Breast epithelium (tissue), 4 donors: ENCODE results near the gene ARFGAP1. TPM values are rescaled to one million over a fixed set of nuclear protein-coding genes. Genes with fewer than 3 reads are reported as not detected.

ENCODE experiments used
- DNase-seq, 2 donors: peaks; one replicate each; pipeline ENCODE4 v3.0.0-alpha.2; 2019; ENCODE audit warnings: low spot score in 2 of 2
- H3K27ac ChIP-seq, 2 donors: fragments of 200-600 bp; sonication (generic) in 1 of 2; one replicate each; pipeline ENCODE4 v1.5.1; 2016 to 2019; ENCODE audit warnings: mild to moderate bottlenecking in 1 of 2
- H3K27me3 ChIP-seq, 2 donors: fragments of 200-600 bp; sonication (generic) in 1 of 2; one replicate each; pipeline versions ENCODE4 v1.5.1 to v1.6.0; 2017 to 2019; ENCODE audit warnings: control low read depth in 1 of 2, mild to moderate bottlenecking in 1 of 2
- H3K36me3 ChIP-seq: fragments of 200-600 bp; one replicate; pipeline ENCODE4 v1.5.1; 2019
- H3K4me1 ChIP-seq, 2 donors: fragments of 200-600 bp; sonication (generic); one replicate each; pipeline ENCODE4 v1.5.1; 2016 to 2019; ENCODE audit warnings: control low read depth in 1 of 2
- H3K4me3 ChIP-seq, 3 donors: fragments of 200-600 bp; sonication (generic); 1 replicate in 2 of 3; 2 replicates in 1 of 3; pipeline ENCODE4 v1.5.1; 2016 to 2019; ENCODE audit warnings: mild to moderate bottlenecking in 3 of 3, moderate library complexity in 2 of 3
- H3K9me3 ChIP-seq, 2 donors: fragments of 200-600 bp; sonication (generic) in 1 of 2; one replicate each; pipeline ENCODE4 v1.5.1; 2016 to 2019; ENCODE audit warnings: control low read depth in 1 of 2
- CTCF ChIP-seq, 3 donors: fragments of 450-650 bp; IDR thresholded peaks; one replicate each; pipeline ENCODE4 v1.5.1; 2016 to 2017; ENCODE audit warnings: antibody characterized with exemption in 3 of 3, mild to moderate bottlenecking in 3 of 3, moderate library complexity in 3 of 3
- POLR2A ChIP-seq: fragments of 450-650 bp; IDR thresholded peaks from one replicate; pipeline ENCODE4 v1.6.1; 2016; ENCODE audit warnings: antibody characterized with exemption, mild to moderate bottlenecking, moderate library complexity
- POLR2AphosphoS5 ChIP-seq, 3 donors: sonication (generic); formaldehyde crosslinking; IDR thresholded peaks; one replicate each; pipeline ENCODE4 v1.6.1; 2017; ENCODE audit warnings: antibody characterized with exemption in 3 of 3
- intact Hi-C: fragments of 100-400 bp; cut with DNase I; formaldehyde crosslinking; loops from one replicate; pipeline ENCODE4 v1.15.1; 2023; ENCODE audit warnings: low total_unique reads
- total RNA-seq, 3 donors: library from RNA; depleted of rRNA; stranded (reverse); fragments of >200 nt; gene quantifications; one replicate each; pipeline ENCODE4 v1.1.0, GENCODE V29; 2016

Gene ARFGAP1
- total RNA-seq, 3 donors from 2014 or later = 24.3 to 44.6 (median 38.2) TPM

GRCh38 chr20:63255931-63256704, 16.5 kb upstream of the ARFGAP1 start:
- TF ChIP-seq POLR2AphosphoS5 (IDR thresholded peaks at IDR 0.05) = no peak
- TF ChIP-seq CTCF (IDR thresholded peaks at IDR 0.05) = no peak
- no peak for TF ChIP-seq POLR2A
- Histone ChIP-seq H3K4me3 (no peak overlapping the region), H3K4me1 (peaks cover 4 to 9% of the 10 kb centered on the region in 2 donors), H3K9me3 (no peaks in the 10 kb centered on the region), H3K36me3 (no peaks in the 10 kb centered on the region), H3K27ac (no peak overlapping the region), H3K27me3 (peaks cover 7 to 89% of the 10 kb centered on the region in 2 donors)
- intact Hi-C loops = no loop called here
- no peak for DNase-seq

GRCh38 chr20:63256954-63257353, 15.7 kb upstream of the ARFGAP1 start:
- peaks cover 7 to 83% of the 10 kb centered on the region in 2 donors for H3K27me3 ChIP-seq

GRCh38 chr20:63257629-63258028, 15.0 kb upstream of the ARFGAP1 start:
- H3K9me3 ChIP-seq = no peaks in the 10 kb centered on the region

More at GRCh38 chr20:63256954-63257353, 15.7 kb upstream of the ARFGAP1 start:
- no peak for DNase-seq
- Histone ChIP-seq H3K4me1 (peaks cover 4 to 9% of the 10 kb centered on the region in 2 donors), H3K9me3 (no peaks in the 10 kb centered on the region), H3K27ac (no peak overlapping the region), H3K4me3 (no peak overlapping the region), H3K36me3 (no peaks in the 10 kb centered on the region)
- intact Hi-C loops = no loop called here
- no peak for TF ChIP-seq POLR2A
- no peak for TF ChIP-seq POLR2AphosphoS5 (IDR thresholded peaks at IDR 0.05)
- no peak for TF ChIP-seq CTCF (IDR thresholded peaks at IDR 0.05)

GRCh38 chr20:63258781-63259180, 13.8 kb upstream of the ARFGAP1 start:
- H3K36me3 ChIP-seq = no peaks in the 10 kb centered on the region
- intact Hi-C loops = no loop called here
- no peak overlapping the region for H3K27ac ChIP-seq
- H3K27me3 ChIP-seq = peaks cover 4 to 78% of the 10 kb centered on the region in 2 donors
- TF ChIP-seq POLR2AphosphoS5 (IDR thresholded peaks at IDR 0.05) (no peak), POLR2A (no peak), CTCF (IDR thresholded peaks at IDR 0.05) (no peak)
- peaks cover 0 to 2% of the 10 kb centered on the region in 2 donors for H3K4me1 ChIP-seq
- H3K9me3 ChIP-seq = no peaks in the 10 kb centered on the region
- no peak for DNase-seq
- no peak overlapping the region for H3K4me3 ChIP-seq

More at GRCh38 chr20:63257629-63258028, 15.0 kb upstream of the ARFGAP1 start:
- H3K27me3 ChIP-seq = peaks cover 7 to 82% of the 10 kb centered on the region in 2 donors
- H3K36me3 ChIP-seq = no peaks in the 10 kb centered on the region
- no peak overlapping the region for H3K4me3 ChIP-seq
- peaks cover 4 to 9% of the 10 kb centered on the region in 2 donors for H3K4me1 ChIP-seq
- DNase-seq = no peak
- no peak overlapping the region for H3K27ac ChIP-seq
- TF ChIP-seq POLR2A (no peak), CTCF (IDR thresholded peaks at IDR 0.05) (no peak), POLR2AphosphoS5 (IDR thresholded peaks at IDR 0.05) (no peak)
- intact Hi-C loops = no loop called here

GRCh38 chr20:63259734-63260460, 12.7 kb upstream of the ARFGAP1 start:
- no peak overlapping the region for H3K4me3 ChIP-seq
- no peak for TF ChIP-seq CTCF (IDR thresholded peaks at IDR 0.05)
- TF ChIP-seq POLR2AphosphoS5 (IDR thresholded peaks at IDR 0.05) = no peak
- no peak for TF ChIP-seq POLR2A
- H3K9me3 ChIP-seq = no peaks in the 10 kb centered on the region
- H3K27me3 ChIP-seq = peaks cover 0 to 72% of the 10 kb centered on the region in 2 donors
- no peak for DNase-seq
- intact Hi-C loops = loop anchor here (1.0 kb wide), 1 partner anchor 34 kb away; no protein-coding TSS in a partner anchor
- H3K36me3 ChIP-seq = no peaks in the 10 kb centered on the region
- H3K4me1 ChIP-seq = no peaks in the 10 kb centered on the region
- no peak overlapping the region for H3K27ac ChIP-seq
